CD4-positive, alpha-beta T cell treated with Interleukin-15 for 1 hour (primary cell): ENCODE measurements around the gene TENT4B.
A peak's percentile ranks its signal among the peaks of the same experiment; 100 is the strongest.

ENCODE experiments used
- DNase-seq: peaks from one replicate; pipeline ENCODE4 v3.0.0-alpha.2; 2020

Gene TENT4B

GRCh38 chr16:50273382-50273690 lies 120.2 kb downstream of the TENT4B start:
- DNase-seq, result no peak

- DNase-seq, result peak; percentile 72
Observed at GRCh38 chr16:50273888-50274325, 120.8 kb downstream of the TENT4B start.

GRCh38 chr16:50274326-50275097 lies 121.4 kb downstream of the TENT4B start:
- DNase-seq, result peak; percentile 67

GRCh38 chr16:50275098-50275415 lies 122.0 kb downstream of the TENT4B start:
- no peak for DNase-seq

GRCh38 chr16:50275428-50276325 lies 122.6 kb downstream of the TENT4B start:
- no peak for DNase-seq

- no peak for DNase-seq
Observed at GRCh38 chr16:50276326-50276640, 123.2 kb downstream of the TENT4B start.

GRCh38 chr16:50276801-50277555 lies 123.9 kb downstream of the TENT4B start:
- DNase-seq, result no peak

- no peak for DNase-seq
Observed at GRCh38 chr16:50278251-50278650, 125.1 kb downstream of the TENT4B start.

- DNase-seq, result no peak
Observed at GRCh38 chr16:50279504-50279865, 126.4 kb downstream of the TENT4B start.

- DNase-seq, result no peak
Observed at GRCh38 chr16:50280932-50281331, 127.8 kb downstream of the TENT4B start.
